ENCODE results near the gene RNF2.

Gene RNF2

GRCh38 chr1:185039726-185040407 lies 5.5 kb upstream of the RNF2 start:
- no peak for TF ChIP-seq POLR2A (IDR thresholded peaks at IDR 0.05; ENCODE audit: low read depth, low read length)
- DNase-seq (ENCODE audit: insufficient read length, low spot score) = no peak
- no peak for FAIRE-seq

DNA sequence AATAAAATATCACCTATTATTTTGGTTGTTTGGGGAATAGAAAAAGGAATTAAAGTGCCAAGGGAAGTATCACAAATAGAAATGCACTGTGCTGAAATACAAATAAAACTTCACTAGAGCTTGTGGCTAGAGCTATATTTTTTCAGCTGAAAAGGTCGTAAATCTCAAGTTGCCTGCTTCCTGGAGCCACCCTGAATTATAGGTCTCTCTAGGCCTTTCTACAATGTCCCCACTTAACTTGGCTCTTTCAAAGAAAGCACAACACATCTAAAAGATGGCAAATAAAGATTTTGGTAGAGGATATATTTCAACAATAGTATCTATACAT lies 5.0 kb upstream of the RNF2 start:
- TF ChIP-seq POLR2A (IDR thresholded peaks at IDR 0.05; ENCODE audit: low read depth, low read length) = no peak
- DNase-seq (ENCODE audit: insufficient read length, low spot score) = no peak
- no peak for FAIRE-seq

DNA sequence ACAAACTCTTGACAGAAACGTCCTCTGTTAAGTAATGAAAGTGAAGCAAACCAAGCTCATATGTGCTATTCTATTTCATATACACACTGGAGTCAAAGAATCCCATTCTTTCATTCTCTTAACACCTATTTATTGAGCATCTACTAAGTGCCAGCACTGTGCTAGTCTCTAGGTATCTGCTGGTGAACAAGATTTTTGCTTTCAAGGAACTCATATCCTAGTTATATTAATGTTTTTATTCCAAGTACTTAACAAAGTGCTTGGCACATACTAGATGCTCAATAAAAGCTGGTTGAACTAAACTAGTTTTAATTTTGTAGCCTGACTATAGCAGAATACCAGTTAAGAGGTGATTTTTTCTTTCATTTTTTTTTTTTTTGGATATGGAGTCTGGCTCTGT lies 3.6 kb upstream of the RNF2 start:
- FAIRE-seq (no peak), DNase-seq (ENCODE audit: insufficient read length, low spot score) (no peak)
- TF ChIP-seq POLR2A (IDR thresholded peaks at IDR 0.05; ENCODE audit: low read depth, low read length) = no peak

- FAIRE-seq (no peak), DNase-seq (ENCODE audit: insufficient read length, low spot score) (no peak)
- no peak for TF ChIP-seq POLR2A (IDR thresholded peaks at IDR 0.05; ENCODE audit: low read depth, low read length)
Observed at GRCh38 chr1:185042737-185043136, 2.6 kb upstream of the RNF2 start.

- FAIRE-seq (no peak), DNase-seq (ENCODE audit: insufficient read length, low spot score) (no peak)
- TF ChIP-seq POLR2A (IDR thresholded peaks at IDR 0.05; ENCODE audit: low read depth, low read length) = no peak
Observed at GRCh38 chr1:185044387-185044786, 971 bp upstream of the RNF2 start.

DNA sequence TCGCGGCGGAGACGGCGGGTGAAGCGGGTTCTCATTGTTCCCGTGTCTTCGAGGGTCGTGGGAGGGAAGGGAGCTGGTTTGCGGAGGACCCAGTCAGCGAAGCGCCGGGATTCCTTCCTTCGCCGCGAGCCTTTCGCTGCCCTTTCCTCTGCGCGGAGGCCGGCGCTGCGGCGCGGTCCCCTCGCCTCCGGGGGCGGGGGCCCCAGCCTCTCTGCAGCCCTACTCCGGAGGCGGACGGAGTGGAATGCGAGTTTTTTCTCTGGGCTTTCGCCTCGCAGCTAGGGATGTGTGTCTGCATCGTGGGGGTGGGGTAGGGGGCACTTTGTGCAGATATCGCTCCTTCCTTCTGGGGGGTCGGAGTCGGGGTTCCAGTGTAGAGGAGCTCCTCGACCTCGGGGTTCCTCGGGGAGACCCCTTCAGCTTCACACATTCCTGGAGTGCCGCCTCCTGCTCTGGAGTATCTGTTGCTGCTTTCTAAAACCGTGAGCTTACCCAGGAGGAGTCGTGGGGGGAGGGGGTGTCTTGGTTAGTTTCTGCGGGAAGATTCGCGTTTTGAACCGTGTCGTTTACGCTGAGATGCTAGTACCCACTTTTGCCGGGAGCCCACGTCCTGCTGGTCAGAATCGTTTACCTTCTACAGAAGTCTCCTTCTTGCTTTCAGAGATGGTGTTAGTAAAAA lies 595 bp downstream of the RNF2 start:
- DNase-seq (ENCODE audit: insufficient read length, low spot score) = peak; percentile 38
- no peak for TF ChIP-seq POLR2A (IDR thresholded peaks at IDR 0.05; ENCODE audit: low read depth, low read length)
- no peak for FAIRE-seq

GRCh38 chr1:185046668-185047067 lies 1.3 kb downstream of the RNF2 start:
- DNase-seq (ENCODE audit: insufficient read length, low spot score) = no peak
- no peak for TF ChIP-seq POLR2A (IDR thresholded peaks at IDR 0.05; ENCODE audit: low read depth, low read length)
- no peak for FAIRE-seq

DNA sequence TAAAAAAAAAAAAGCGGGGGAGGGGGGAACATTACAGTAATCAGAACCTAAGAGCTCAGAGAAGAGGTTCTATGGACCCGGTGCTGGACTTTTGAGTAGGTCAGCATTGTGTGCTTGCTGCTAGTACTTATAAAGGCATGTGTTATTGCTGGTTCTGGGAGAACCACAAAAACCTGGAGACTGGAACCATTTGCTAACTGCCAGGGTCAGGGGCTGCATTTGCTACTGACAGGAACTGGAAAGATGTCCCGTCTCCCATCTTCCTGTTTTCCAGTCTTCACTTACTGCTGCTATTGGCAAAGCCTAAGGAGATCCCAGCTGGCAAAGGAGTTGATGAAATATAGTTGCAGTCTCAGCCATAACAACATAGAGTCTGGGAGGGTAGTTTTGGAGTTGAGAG lies 4.3 kb downstream of the RNF2 start:
- FAIRE-seq (no peak), DNase-seq (ENCODE audit: insufficient read length, low spot score) (no peak)
- no peak for TF ChIP-seq POLR2A (IDR thresholded peaks at IDR 0.05; ENCODE audit: low read depth, low read length)

DNA sequence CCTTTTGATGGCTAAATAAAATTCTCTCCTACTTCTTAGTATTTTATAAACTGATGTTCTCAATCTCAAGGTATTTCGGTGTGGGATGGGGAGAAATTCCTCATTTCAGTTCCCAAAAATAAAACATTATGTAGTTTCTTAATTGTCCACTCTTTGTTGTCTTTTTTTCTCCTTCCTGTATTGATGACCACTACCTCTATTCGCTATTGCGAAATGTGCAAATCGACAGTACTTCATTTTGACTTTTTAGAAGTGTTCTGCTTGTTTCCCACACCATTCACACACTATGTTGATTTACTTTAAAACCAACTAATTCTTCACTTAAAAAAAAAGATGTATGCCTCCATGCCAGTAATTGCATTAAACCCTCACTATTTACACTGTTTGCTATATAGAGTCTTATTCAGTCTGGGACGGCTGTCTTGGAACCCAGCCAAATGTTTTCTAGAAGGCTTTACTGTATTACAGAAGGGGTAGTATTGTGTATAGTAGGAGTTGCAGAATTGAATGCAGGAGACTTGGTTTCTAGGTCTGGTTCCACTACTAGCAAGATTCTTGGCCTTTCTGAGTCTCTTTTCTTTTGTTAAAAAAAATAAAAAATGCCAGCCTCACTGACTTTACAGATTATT lies 5.6 kb downstream of the RNF2 start:
- FAIRE-seq = no peak

DNA sequence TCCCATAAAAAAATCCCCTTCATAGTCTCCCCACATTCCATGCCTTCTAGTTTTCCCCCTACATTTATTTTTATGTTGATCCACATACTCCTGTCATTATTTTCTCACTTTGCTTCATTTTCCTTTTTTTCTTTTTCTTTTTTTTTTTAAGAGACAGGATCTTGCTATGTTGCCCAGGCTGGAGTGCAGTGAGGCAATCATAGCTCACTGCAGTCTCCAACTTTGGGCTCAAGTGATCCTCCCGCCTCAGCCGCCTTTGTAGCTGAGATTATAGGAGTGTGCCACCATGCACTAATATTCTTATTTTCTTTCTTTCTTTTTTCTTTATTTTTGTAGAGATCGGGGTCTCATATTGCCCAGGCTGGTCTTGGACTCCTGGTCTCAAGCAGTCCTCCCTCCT lies 7.8 kb downstream of the RNF2 start:
- FAIRE-seq = no peak
- no peak for TF ChIP-seq POLR2A (IDR thresholded peaks at IDR 0.05; ENCODE audit: low read depth, low read length)
- no peak for DNase-seq (ENCODE audit: insufficient read length, low spot score)

More for the DNA sequence above, 5.6 kb downstream of the RNF2 start:
- no peak for DNase-seq (ENCODE audit: insufficient read length, low spot score)
- TF ChIP-seq POLR2A (IDR thresholded peaks at IDR 0.05; ENCODE audit: low read depth, low read length) = no peak

- DNase-seq (ENCODE audit: insufficient read length, low spot score) (no peak), FAIRE-seq (no peak)
- no peak for TF ChIP-seq POLR2A (IDR thresholded peaks at IDR 0.05; ENCODE audit: low read depth, low read length)
Observed at GRCh38 chr1:185054365-185055060, 9.2 kb downstream of the RNF2 start.

- no peak for TF ChIP-seq POLR2A (IDR thresholded peaks at IDR 0.05; ENCODE audit: low read depth, low read length)
- FAIRE-seq (no peak), DNase-seq (ENCODE audit: insufficient read length, low spot score) (no peak)
Observed at GRCh38 chr1:185058110-185058509, 12.8 kb downstream of the RNF2 start.

- no peak for FAIRE-seq
- DNase-seq (ENCODE audit: insufficient read length, low spot score) = no peak
- TF ChIP-seq POLR2A (IDR thresholded peaks at IDR 0.05; ENCODE audit: low read depth, low read length) = no peak
Observed at GRCh38 chr1:185058876-185059275, 13.5 kb downstream of the RNF2 start.

GRCh38 chr1:185059950-185060571 lies 14.7 kb downstream of the RNF2 start:
- TF ChIP-seq POLR2A (IDR thresholded peaks at IDR 0.05; ENCODE audit: low read depth, low read length) = no peak
- DNase-seq (ENCODE audit: insufficient read length, low spot score) = no peak
- FAIRE-seq = peak; percentile 15

Measured in H54 (cell line).